ENCODE results near the gene SPEG. TPM values are rescaled to one million over a fixed set of nuclear protein-coding genes. Genes with fewer than 3 reads are reported as not detected.

SPEG gene
- total RNA-seq, 2 experiments from 2014 or later, result 15.3 to 17.7 TPM

- POLR2A ChIA-PET, result no interaction called here
These were observed 82.2 kb downstream of the SPEG start for GRCh38 chr2:219516888-219517287.

GRCh38 chr2:219517954-219518778 lies 83.5 kb downstream of the SPEG start:
- Histone ChIP-seq H3K9me3 (ENCODE audit: control insufficient read depth in 1 of 2, insufficient read depth in 1 of 2, low read length in 2 of 2) (peaks cover 0 to 11% of the 10 kb centered on the region in 2 experiments), H3K4me1 (ENCODE audit: insufficient read depth, low read length) (peaks cover 28% of the 10 kb centered on the region), H3K4me3 (ENCODE audit: low read length) (no peak overlapping the region), H3K36me3 (ENCODE audit: insufficient read depth, low read length) (no peaks in the 10 kb centered on the region), H3K27ac (ENCODE audit: low read depth in 1 of 2, low read length in 2 of 2) (no peak overlapping the region), H3K27me3 (ENCODE audit: control insufficient read depth in 1 of 2, insufficient read depth in 2 of 2, low read length in 2 of 2) (peaks cover 50 to 96% of the 10 kb centered on the region in 2 experiments)
- intact Hi-C loops (cut with DNase I, micrococcal nuclease), result no loop called here
- H3K36me3 Mint-ChIP-seq (ENCODE audit: low read depth), result no peaks in the 10 kb centered on the region
- peaks cover 79% of the 10 kb centered on the region for H3K27me3 Mint-ChIP-seq
- ChIA-PET POLR2A (no interaction called here), CTCF (interaction anchor here (1.4 kb wide), 1 partner anchor 8 kb away, joined by 3 read pairs; no protein-coding TSS in a partner anchor)
- TF ChIP-seq, protein P1, sequence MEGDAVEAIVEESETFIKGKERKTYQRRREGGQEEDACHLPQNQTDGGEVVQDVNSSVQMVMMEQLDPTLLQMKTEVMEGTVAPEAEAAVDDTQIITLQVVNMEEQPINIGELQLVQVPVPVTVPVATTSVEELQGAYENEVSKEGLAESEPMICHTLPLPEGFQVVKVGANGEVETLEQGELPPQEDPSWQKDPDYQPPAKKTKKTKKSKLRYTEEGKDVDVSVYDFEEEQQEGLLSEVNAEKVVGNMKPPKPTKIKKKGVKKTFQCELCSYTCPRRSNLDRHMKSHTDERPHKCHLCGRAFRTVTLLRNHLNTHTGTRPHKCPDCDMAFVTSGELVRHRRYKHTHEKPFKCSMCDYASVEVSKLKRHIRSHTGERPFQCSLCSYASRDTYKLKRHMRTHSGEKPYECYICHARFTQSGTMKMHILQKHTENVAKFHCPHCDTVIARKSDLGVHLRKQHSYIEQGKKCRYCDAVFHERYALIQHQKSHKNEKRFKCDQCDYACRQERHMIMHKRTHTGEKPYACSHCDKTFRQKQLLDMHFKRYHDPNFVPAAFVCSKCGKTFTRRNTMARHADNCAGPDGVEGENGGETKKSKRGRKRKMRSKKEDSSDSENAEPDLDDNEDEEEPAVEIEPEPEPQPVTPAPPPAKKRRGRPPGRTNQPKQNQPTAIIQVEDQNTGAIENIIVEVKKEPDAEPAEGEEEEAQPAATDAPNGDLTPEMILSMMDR (IDR thresholded peaks at IDR 0.05), result no peak
- no peaks in the 10 kb centered on the region for H3K9me3 Mint-ChIP-seq
- ATAC-seq (ENCODE audit: poor library complexity) (no peak), DNase-seq (no peak)
- peaks cover 26% of the 10 kb centered on the region for H3K4me1 Mint-ChIP-seq (ENCODE audit: low read depth)
- H3K27ac Mint-ChIP-seq, result no peak overlapping the region
- H3K4me3 Mint-ChIP-seq, result no peak overlapping the region

More at GRCh38 chr2:219516888-219517287, 82.2 kb downstream of the SPEG start:
- no peaks in the 10 kb centered on the region for H3K36me3 ChIP-seq (ENCODE audit: insufficient read depth, low read length)
- TF ChIP-seq, protein P1 (IDR thresholded peaks at IDR 0.05), result no peak
- peaks cover 82% of the 10 kb centered on the region for H3K27me3 Mint-ChIP-seq
- ATAC-seq (ENCODE audit: poor library complexity) (no peak), DNase-seq (no peak)
- H3K27ac ChIP-seq (ENCODE audit: low read depth in 1 of 2, low read length in 2 of 2), result no peak overlapping the region
- H3K36me3 Mint-ChIP-seq (ENCODE audit: low read depth), result no peaks in the 10 kb centered on the region
- peaks cover 19% of the 10 kb centered on the region for H3K4me1 ChIP-seq (ENCODE audit: insufficient read depth, low read length)
- peaks cover 56 to 98% of the 10 kb centered on the region in 2 experiments for H3K27me3 ChIP-seq (ENCODE audit: control insufficient read depth in 1 of 2, insufficient read depth in 2 of 2, low read length in 2 of 2)
- CTCF ChIA-PET, result no interaction called here
- peaks cover 0 to 17% of the 10 kb centered on the region in 2 experiments for H3K9me3 ChIP-seq (ENCODE audit: control insufficient read depth in 1 of 2, insufficient read depth in 1 of 2, low read length in 2 of 2)
- intact Hi-C loops (cut with DNase I, micrococcal nuclease), result no loop called here
- no peak overlapping the region for H3K4me3 ChIP-seq (ENCODE audit: low read length)
- H3K9me3 Mint-ChIP-seq, result no peaks in the 10 kb centered on the region
- H3K27ac Mint-ChIP-seq, result no peak overlapping the region
- H3K4me3 Mint-ChIP-seq, result no peak overlapping the region
- H3K4me1 Mint-ChIP-seq (ENCODE audit: low read depth), result peaks cover 22% of the 10 kb centered on the region

DNA sequence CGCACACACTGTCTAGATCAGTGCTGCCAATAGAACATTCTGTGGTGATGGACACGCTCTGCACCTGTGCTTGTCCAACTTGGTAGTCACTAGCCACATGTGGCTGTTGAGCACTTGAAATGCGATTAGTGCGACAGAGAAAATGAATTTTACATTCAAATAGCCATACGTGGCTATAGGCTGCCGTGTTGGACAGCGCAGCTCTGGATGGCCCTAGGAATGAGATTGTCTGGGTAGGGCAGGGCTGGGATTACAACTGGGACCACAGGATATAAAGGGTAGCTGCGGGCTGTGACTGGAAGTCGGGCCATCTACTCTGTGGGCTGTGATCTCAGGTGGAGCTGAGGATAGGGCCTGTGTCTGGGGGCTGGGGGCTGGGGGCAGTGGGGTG lies 84.9 kb downstream of the SPEG start:
- intact Hi-C loops (cut with DNase I, micrococcal nuclease), result no loop called here
- Histone ChIP-seq H3K9me3 (ENCODE audit: control insufficient read depth in 1 of 2, insufficient read depth in 1 of 2, low read length in 2 of 2) (peaks cover 0 to 6% of the 10 kb centered on the region in 2 experiments), H3K4me1 (ENCODE audit: insufficient read depth, low read length) (peaks cover 22% of the 10 kb centered on the region), H3K36me3 (ENCODE audit: insufficient read depth, low read length) (no peaks in the 10 kb centered on the region), H3K27me3 (ENCODE audit: control insufficient read depth in 1 of 2, insufficient read depth in 2 of 2, low read length in 2 of 2) (peaks cover 50 to 97% of the 10 kb centered on the region in 2 experiments), H3K4me3 (ENCODE audit: low read length) (no peak overlapping the region), H3K27ac (ENCODE audit: low read depth in 1 of 2, low read length in 2 of 2) (no peak overlapping the region)
- ChIA-PET CTCF (interaction anchor here (1.4 to 2.2 kb wide), 2 partner anchors 10 kb away, joined by 3 to 10 read pairs; no protein-coding TSS in a partner anchor), POLR2A (no interaction called here)
- Mint-ChIP-seq H3K9me3 (no peaks in the 10 kb centered on the region), H3K27ac (no peak overlapping the region), H3K4me3 (no peak overlapping the region), H3K36me3 (ENCODE audit: low read depth) (no peaks in the 10 kb centered on the region), H3K27me3 (peaks cover 80% of the 10 kb centered on the region), H3K4me1 (ENCODE audit: low read depth) (peaks cover 20% of the 10 kb centered on the region)
- DNase-seq (no peak), ATAC-seq (ENCODE audit: poor library complexity) (no peak)
- TF ChIP-seq, protein P1 (IDR thresholded peaks at IDR 0.05), result no peak
